ENCODE measurements around the gene PTGR3. TPM values are rescaled to one million over a fixed set of nuclear protein-coding genes. Genes with fewer than 3 reads are reported as not detected.

The PTGR3 gene
- total RNA-seq, 1 experiment from 2014 or later = 6.9 TPM

GRCh38 chr18:75162467-75162866 is 46.5 kb downstream of the PTGR3 start:
- TF ChIP-seq EZH2 (IDR thresholded peaks at IDR 0.05; ENCODE audit: borderline replicate concordance, low read depth, low read length, poor library complexity, severe bottlenecking) = no peak
- TF ChIP-seq, protein P1, sequence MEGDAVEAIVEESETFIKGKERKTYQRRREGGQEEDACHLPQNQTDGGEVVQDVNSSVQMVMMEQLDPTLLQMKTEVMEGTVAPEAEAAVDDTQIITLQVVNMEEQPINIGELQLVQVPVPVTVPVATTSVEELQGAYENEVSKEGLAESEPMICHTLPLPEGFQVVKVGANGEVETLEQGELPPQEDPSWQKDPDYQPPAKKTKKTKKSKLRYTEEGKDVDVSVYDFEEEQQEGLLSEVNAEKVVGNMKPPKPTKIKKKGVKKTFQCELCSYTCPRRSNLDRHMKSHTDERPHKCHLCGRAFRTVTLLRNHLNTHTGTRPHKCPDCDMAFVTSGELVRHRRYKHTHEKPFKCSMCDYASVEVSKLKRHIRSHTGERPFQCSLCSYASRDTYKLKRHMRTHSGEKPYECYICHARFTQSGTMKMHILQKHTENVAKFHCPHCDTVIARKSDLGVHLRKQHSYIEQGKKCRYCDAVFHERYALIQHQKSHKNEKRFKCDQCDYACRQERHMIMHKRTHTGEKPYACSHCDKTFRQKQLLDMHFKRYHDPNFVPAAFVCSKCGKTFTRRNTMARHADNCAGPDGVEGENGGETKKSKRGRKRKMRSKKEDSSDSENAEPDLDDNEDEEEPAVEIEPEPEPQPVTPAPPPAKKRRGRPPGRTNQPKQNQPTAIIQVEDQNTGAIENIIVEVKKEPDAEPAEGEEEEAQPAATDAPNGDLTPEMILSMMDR (conservative IDR thresholded peaks at IDR 0.05; ENCODE audit: low read depth, low read length) = no peak
- DNase-seq (ENCODE audit: low spot score) = no peak
- no TSS peak for BruUV-seq (replicated peaks)

DNA sequence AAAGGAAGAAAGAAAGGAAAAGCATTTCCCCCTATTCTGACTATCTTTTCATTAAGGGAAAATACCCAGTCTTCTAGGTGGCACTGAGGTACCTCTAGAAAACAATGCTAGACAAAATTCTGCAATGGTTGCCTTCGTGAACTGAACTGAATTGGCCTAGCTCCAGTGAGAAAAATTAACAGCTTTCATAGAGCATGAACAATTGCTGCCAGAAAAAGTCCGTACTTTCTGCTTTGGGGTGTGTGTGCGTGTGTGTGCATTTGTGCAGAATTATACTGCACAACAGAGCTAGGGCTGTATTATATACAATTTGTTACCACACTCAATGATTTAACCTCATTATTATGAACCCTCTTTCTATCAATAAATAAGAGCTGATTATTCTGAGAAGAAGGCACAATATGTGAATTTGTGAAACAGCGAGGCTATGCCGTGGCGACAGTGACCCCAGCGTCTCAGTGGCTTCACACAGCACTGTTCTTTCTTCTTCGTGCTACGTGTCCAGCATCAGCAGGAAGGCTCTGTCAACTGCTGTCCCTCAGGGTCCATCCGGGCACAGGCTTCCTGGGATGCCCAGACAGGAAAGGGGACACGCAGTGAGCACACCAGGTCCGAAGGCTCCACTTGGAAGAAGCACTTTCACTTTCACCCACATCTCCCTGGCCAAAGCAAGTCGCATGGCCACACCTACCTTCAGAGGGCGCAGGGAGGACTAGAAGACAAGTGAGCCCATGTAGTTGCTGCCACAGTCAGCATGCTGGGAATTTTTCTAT is 47.5 kb downstream of the PTGR3 start:
- no peak overlapping the region for H3K27ac ChIP-seq (ENCODE audit: low read depth, low read length, poor library complexity, severe bottlenecking)
- H3K4me1 ChIP-seq (ENCODE audit: insufficient read depth, low read length, poor library complexity, severe bottlenecking) = no peaks in the 10 kb centered on the region
- no peaks in the 10 kb centered on the region for H3K36me3 ChIP-seq (ENCODE audit: insufficient read depth, low read length, poor library complexity, severe bottlenecking)
- CTCF ChIA-PET = no interaction called here
- intact Hi-C loops (cut with micrococcal nuclease; ENCODE audit: unreplicated experiment) = no loop called here
- no peaks in the 10 kb centered on the region for H3K9me3 ChIP-seq (ENCODE audit: low read depth, low read length, poor library complexity, severe bottlenecking)
- POLR2A ChIA-PET (ENCODE audit: low non-redundant PET) = no interaction called here
- H3K4me3 ChIP-seq (ENCODE audit: low read depth, low read length, poor library complexity, severe bottlenecking) = no peak overlapping the region
- H3K27me3 ChIP-seq (replicated peaks; ENCODE audit: insufficient read depth, low read depth, low read length, poor library complexity) = no peaks in the 10 kb centered on the region
- no peak for DNase-seq (ENCODE audit: low spot score)
- TF ChIP-seq, protein P1 (conservative IDR thresholded peaks at IDR 0.05; ENCODE audit: low read depth, low read length) = no peak
- no peak for TF ChIP-seq EZH2 (IDR thresholded peaks at IDR 0.05; ENCODE audit: borderline replicate concordance, low read depth, low read length, poor library complexity, severe bottlenecking)
- BruUV-seq (replicated peaks) = no TSS peak

More at GRCh38 chr18:75162467-75162866, 46.5 kb downstream of the PTGR3 start:
- Histone ChIP-seq H3K36me3 (ENCODE audit: insufficient read depth, low read length, poor library complexity, severe bottlenecking) (no peaks in the 10 kb centered on the region), H3K9me3 (ENCODE audit: low read depth, low read length, poor library complexity, severe bottlenecking) (no peaks in the 10 kb centered on the region), H3K27ac (ENCODE audit: low read depth, low read length, poor library complexity, severe bottlenecking) (no peak overlapping the region), H3K27me3 (replicated peaks; ENCODE audit: insufficient read depth, low read depth, low read length, poor library complexity) (no peaks in the 10 kb centered on the region), H3K4me3 (ENCODE audit: low read depth, low read length, poor library complexity, severe bottlenecking) (no peak overlapping the region), H3K4me1 (ENCODE audit: insufficient read depth, low read length, poor library complexity, severe bottlenecking) (no peaks in the 10 kb centered on the region)
- intact Hi-C loops (cut with micrococcal nuclease; ENCODE audit: unreplicated experiment) = no loop called here
- ChIA-PET CTCF (no interaction called here), POLR2A (ENCODE audit: low non-redundant PET) (no interaction called here)

DNA sequence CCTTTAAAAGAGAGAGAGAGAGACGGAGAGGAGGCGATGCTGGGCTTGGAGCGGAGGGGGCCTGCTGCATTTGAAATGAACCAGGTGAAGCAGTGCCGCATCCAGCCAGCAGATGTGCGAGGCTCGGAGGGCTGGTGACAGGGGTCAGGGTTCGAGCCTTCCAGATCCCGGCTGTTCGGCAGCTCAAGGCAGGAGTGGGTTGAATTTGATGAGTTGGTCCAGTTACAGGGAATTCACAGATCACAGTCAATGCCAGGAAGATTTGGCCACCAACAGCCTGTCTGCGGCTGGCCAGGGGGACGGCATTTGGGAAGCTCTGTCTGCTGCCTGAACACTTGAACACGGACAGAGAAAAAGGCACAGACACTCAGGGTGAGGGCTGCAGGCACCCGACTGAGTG is 48.6 kb downstream of the PTGR3 start:
- CTCF ChIA-PET = no interaction called here
- no peak overlapping the region for H3K4me3 ChIP-seq (ENCODE audit: low read depth, low read length, poor library complexity, severe bottlenecking)
- no peaks in the 10 kb centered on the region for H3K4me1 ChIP-seq (ENCODE audit: insufficient read depth, low read length, poor library complexity, severe bottlenecking)
- no peak for TF ChIP-seq EZH2 (IDR thresholded peaks at IDR 0.05; ENCODE audit: borderline replicate concordance, low read depth, low read length, poor library complexity, severe bottlenecking)
- TF ChIP-seq, protein P1 (conservative IDR thresholded peaks at IDR 0.05; ENCODE audit: low read depth, low read length) = no peak
- intact Hi-C loops (cut with micrococcal nuclease; ENCODE audit: unreplicated experiment) = no loop called here
- no peak for DNase-seq (ENCODE audit: low spot score)
- H3K27ac ChIP-seq (ENCODE audit: low read depth, low read length, poor library complexity, severe bottlenecking) = no peak overlapping the region
- no TSS peak for BruUV-seq (replicated peaks)
- no peaks in the 10 kb centered on the region for H3K9me3 ChIP-seq (ENCODE audit: low read depth, low read length, poor library complexity, severe bottlenecking)
- POLR2A ChIA-PET (ENCODE audit: low non-redundant PET) = no interaction called here
- H3K27me3 ChIP-seq (replicated peaks; ENCODE audit: insufficient read depth, low read depth, low read length, poor library complexity) = no peaks in the 10 kb centered on the region
- H3K36me3 ChIP-seq (ENCODE audit: insufficient read depth, low read length, poor library complexity, severe bottlenecking) = no peaks in the 10 kb centered on the region

Measured in A673 (cell line).